ENCODE data around the gene COQ7. TPM values are rescaled to one million over a fixed set of nuclear protein-coding genes. Genes with fewer than 3 reads are reported as not detected.

Gene COQ7
- total RNA-seq, 2 experiments from 2014 or later: 13.2 to 16.0 TPM

DNA sequence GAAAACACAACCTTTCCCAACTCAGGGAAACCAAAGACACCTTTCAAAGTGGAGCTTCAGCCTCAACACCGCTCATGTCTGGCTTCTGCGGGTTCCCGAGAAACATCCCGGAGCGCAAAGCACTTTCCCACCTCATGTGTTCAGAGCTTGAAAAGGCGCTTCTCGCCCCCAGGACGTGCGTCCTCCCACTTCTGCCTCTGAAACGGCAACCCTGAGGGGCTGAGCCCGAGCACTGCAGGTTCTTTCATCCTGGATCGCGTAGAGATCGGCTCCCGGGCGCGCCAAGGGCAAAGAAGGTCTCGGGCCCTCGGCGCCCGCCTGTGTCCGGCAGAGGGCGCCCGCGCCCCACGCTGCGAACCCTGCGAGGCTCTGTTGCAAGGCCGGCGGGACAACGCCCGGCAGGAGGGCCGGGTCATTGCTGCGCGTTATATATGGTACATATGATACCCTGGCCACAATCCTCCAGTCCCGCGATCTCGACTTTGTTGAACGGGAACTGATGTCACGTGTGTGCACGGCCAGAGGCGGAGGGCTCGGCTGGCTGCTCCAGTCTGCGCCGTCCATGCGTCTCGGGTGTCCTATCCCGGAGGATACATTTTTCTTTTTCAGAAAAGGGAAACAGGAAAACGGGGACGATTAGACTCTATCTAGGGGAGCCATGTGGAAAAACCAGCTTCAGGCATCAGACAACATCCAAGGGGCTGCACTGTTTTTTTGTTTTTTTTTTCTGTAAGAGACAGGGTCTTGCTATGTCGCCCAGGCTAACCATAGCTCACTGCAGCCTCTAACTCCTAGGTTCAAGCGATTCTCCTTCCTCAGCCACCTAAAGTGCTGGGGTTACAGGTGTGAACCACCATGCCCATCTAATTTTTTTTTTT lies 19.1 kb downstream of the COQ7 start:
- no peak overlapping the region for H3K27ac Mint-ChIP-seq
- ATAC-seq (peak; percentile 98), DNase-seq (peak; percentile 87)
- peak overlapping the region; percentile 35 for H3K4me3 Mint-ChIP-seq
- ChIA-PET POLR2A (interaction anchor here (0.6 to 1.2 kb wide), 2 partner anchors 52 to 417 kb away, joined by 3 to 8 read pairs; no protein-coding TSS in a partner anchor), CTCF (interaction anchor here (0.5 to 4.3 kb wide), 30 partner anchors 8 to 458 kb away, joined by 3 to 49 read pairs (median 4); partner anchors contain the start of gene COQ7)
- H3K9me3 Mint-ChIP-seq (ENCODE audit: low read depth): peaks cover under 1% of the 10 kb centered on the region
- peaks cover 6% of the 10 kb centered on the region for H3K27me3 Mint-ChIP-seq
- H3K36me3 Mint-ChIP-seq (ENCODE audit: low read depth): peaks cover 4% of the 10 kb centered on the region
- intact Hi-C loops (cut with DNase I, micrococcal nuclease): loop anchor here (1.0 to 10.0 kb wide), 9 partner anchors 51 to 798 kb away; partner anchors contain the start of genes CCP110 (in 1 of the 2), GDE1 (in 1 of the 2) and GPRC5B (in 1 of the 2)
- H3K4me1 Mint-ChIP-seq: peaks cover 6% of the 10 kb centered on the region

DNA sequence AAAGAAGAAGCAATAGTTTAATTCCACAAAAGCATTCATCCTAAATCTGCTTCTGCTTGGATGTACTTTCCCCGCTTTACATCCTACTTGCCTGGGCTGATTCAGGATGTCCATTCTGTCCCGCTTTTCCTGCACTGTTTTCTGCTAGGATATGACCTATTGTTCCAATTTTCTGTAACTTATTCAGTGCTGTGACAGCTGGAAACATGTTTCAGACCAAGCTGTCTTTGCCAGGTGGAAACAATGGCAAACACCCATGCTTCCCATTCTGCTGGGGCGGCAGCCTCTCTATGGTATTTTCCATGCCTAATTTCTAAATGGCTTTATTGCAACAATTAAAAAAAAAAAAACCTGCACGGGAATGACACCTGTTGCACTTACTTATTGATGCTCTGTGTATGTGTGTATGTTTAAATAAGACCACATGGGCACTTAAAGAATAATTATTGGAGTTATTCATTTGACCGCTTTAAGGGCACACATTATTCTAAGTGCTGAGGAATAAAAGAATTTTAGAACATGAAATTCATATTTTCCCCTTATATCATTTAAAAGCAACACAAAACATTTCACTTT lies 21.0 kb downstream of the COQ7 start:
- no peak overlapping the region for H3K27ac Mint-ChIP-seq
- ChIA-PET POLR2A (no interaction called here), CTCF (interaction anchor here (0.6 kb wide), 1 partner anchor 70 kb away, joined by 3 read pairs; no protein-coding TSS in a partner anchor)
- DNase-seq (no peak), ATAC-seq (no peak)
- no peak overlapping the region for H3K4me3 Mint-ChIP-seq
- intact Hi-C loops (cut with DNase I, micrococcal nuclease): loop anchor here (5.0 to 10.0 kb wide), 4 partner anchors 49 to 796 kb away; partner anchors contain the start of genes CCP110 (in 1 of the 2), GDE1 (in 1 of the 2) and GPRC5B (in 1 of the 2)
- peaks cover 8% of the 10 kb centered on the region for H3K27me3 Mint-ChIP-seq
- H3K36me3 Mint-ChIP-seq (ENCODE audit: low read depth): peaks cover 2% of the 10 kb centered on the region
- peaks cover 5% of the 10 kb centered on the region for H3K9me3 Mint-ChIP-seq (ENCODE audit: low read depth)
- peaks cover 6% of the 10 kb centered on the region for H3K4me1 Mint-ChIP-seq

DNA sequence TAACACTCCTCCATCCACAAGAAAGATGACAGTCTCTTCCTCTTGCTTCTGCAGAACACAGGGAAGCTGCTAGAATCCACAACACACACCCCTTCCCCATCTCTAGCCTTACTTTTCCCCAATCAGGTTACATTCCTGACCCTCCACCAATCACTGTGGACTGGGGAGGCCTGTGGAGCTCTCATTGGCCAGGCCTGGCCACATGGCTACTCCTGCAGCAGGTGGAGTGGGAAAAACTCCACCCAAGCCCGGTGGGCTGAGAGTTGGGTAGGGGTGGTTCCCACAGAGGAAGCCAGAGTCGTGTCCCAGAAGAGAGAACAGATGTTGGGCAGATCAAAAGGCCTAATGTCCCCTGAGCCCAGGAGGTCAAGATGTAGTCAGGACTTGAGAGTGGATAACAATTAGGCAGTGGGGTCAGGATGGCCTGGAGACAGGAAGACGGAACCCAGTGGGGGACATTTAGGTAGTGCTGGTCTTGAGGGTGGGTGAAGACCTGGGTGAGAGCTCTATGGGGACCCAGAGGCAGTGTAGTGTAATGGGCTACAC lies 22.1 kb downstream of the COQ7 start:
- POLR2A ChIA-PET: no interaction called here
- Mint-ChIP-seq H3K27ac (no peak overlapping the region), H3K27me3 (peaks cover 8% of the 10 kb centered on the region), H3K4me1 (peaks cover 6% of the 10 kb centered on the region), H3K9me3 (ENCODE audit: low read depth) (peaks cover 5% of the 10 kb centered on the region), H3K36me3 (ENCODE audit: low read depth) (peaks cover 2% of the 10 kb centered on the region), H3K4me3 (no peak overlapping the region)
- intact Hi-C loops (cut with DNase I, micrococcal nuclease): loop anchor here (5.0 to 10.0 kb wide), 4 partner anchors 48 to 795 kb away; partner anchors contain the start of genes CCP110 (in 1 of the 2), GDE1 (in 1 of the 2) and GPRC5B (in 1 of the 2)
- CTCF ChIA-PET: no interaction called here
- DNase-seq (no peak), ATAC-seq (no peak)

DNA sequence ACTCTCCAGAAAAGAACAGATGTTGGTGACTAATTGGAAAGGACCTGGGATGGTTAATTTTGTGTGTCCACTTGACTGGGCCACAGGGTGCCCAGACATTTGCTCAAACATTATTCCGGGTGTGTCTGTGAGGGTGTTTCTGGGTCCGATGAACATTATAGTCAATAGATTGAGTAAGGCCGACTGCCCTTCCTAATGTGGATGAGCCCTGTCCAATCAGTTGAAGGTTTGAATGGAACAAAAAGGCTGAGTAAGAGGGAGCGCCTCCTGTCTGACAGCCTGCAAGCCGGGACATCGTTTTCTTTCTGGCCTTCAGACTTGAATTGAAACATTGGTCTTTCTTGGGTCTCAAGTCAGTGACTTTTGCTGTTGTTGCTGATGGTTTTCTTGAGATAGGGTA lies 23.5 kb downstream of the COQ7 start:
- CTCF ChIA-PET: no interaction called here
- no peak for DNase-seq
- Mint-ChIP-seq H3K4me3 (no peak overlapping the region), H3K36me3 (ENCODE audit: low read depth) (peaks cover 2% of the 10 kb centered on the region), H3K9me3 (ENCODE audit: low read depth) (peaks cover 5% of the 10 kb centered on the region), H3K27me3 (peaks cover 7% of the 10 kb centered on the region), H3K4me1 (peaks cover 16% of the 10 kb centered on the region), H3K27ac (no peak overlapping the region)
- intact Hi-C loops (cut with DNase I, micrococcal nuclease): no loop called here
- ATAC-seq: no peak
- POLR2A ChIA-PET: no interaction called here

DNA sequence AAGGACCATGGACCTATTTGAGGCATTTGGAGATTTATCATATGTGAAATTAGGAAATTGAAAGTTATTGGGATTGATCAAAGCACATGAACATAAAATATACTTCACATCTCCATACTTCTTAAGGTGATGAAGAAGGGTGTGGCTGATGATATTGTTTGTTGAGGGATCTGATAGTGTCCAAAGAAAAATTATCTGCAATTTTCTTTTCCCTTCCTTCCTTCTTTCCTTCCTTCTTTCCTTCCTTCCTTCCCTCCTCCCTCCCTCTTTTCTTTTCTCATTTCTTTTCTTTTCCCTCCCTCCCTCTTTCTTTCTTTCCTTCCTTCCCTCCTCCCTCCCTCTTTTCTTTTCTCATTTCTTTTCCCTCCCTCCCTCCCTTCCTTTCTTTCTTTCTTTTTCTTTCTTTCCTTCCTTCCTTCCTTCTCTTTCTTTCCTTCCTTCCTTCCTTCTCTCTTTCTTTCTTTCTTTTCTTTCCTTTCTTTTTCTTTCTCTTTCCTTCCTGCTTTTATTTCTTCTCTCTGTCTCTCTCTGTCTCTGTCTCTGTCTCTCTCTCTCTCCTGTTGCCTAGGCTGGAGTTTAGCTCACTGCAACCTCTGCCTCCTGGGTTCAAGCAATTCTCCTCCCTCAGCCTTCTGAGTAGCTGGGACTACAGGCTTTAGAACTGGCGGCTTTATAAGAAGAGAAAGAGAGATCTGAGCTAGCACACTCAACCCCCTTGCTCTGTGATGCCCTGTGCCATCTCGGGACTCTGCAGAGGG lies 25.4 kb downstream of the COQ7 start:
- POLR2A ChIA-PET: no interaction called here
- Mint-ChIP-seq H3K36me3 (ENCODE audit: low read depth) (peaks cover 3% of the 10 kb centered on the region), H3K27me3 (peaks cover 8% of the 10 kb centered on the region), H3K4me1 (peaks cover 14% of the 10 kb centered on the region), H3K27ac (no peak overlapping the region), H3K9me3 (ENCODE audit: low read depth) (peaks cover 7% of the 10 kb centered on the region), H3K4me3 (no peak overlapping the region)
- CTCF ChIA-PET: no interaction called here
- intact Hi-C loops (cut with DNase I, micrococcal nuclease): no loop called here
- no peak for ATAC-seq
- no peak for DNase-seq

DNA sequence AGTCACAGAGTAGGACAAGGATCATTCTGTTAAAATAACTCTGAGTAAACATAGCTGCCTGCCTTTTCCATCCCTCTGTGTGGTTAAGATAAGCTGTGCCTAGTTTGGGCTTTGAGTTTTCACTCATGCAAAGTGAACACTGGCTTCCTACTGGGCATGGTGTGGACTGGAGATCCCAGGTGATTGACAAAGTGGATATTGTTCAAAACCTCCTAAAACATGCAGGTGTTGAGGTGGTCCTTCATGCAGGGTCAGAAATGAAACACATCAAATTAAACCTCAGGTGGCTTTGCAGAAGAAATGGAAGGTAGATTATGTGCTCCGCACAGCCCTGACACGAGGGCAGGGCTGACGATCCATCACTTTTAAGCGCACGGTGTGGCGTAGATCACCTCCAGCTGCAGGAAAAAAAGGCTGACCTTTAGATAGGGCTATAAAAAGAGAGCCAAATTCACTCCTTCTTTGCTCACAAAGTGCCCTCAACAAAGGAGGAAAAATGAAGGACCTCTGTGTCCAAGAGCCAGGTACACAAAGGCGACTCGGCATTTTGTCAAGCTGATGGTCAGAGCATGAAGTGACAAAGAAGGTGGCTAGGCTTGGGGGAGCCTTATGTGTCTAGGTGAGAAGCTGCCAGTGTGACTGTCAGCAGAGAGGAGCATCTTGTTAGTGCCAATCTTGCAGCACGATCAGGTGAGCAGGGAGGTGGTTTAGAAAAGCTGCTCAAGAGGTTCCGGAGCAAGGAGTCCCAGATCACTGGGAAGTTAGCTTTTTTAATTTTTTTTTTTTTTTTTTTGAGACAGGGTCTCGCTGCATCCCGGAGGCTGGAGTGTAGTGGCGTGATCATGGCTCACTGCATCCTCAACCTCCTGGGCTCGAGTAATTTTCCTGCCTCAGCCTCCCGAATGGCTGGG lies 26.5 kb downstream of the COQ7 start:
- no peak for ATAC-seq
- intact Hi-C loops (cut with DNase I, micrococcal nuclease): no loop called here
- no peak for DNase-seq
- Mint-ChIP-seq H3K36me3 (ENCODE audit: low read depth) (peaks cover 5% of the 10 kb centered on the region), H3K27ac (no peak overlapping the region), H3K4me1 (peaks cover 14% of the 10 kb centered on the region), H3K4me3 (no peak overlapping the region), H3K9me3 (ENCODE audit: low read depth) (peaks cover 11% of the 10 kb centered on the region), H3K27me3 (peaks cover 12% of the 10 kb centered on the region)
- CTCF ChIA-PET: interaction anchor here (1.1 to 1.9 kb wide), 5 partner anchors 7 to 409 kb away, joined by 3 to 5 read pairs (median 4); no protein-coding TSS in a partner anchor
- POLR2A ChIA-PET: no interaction called here

DNA sequence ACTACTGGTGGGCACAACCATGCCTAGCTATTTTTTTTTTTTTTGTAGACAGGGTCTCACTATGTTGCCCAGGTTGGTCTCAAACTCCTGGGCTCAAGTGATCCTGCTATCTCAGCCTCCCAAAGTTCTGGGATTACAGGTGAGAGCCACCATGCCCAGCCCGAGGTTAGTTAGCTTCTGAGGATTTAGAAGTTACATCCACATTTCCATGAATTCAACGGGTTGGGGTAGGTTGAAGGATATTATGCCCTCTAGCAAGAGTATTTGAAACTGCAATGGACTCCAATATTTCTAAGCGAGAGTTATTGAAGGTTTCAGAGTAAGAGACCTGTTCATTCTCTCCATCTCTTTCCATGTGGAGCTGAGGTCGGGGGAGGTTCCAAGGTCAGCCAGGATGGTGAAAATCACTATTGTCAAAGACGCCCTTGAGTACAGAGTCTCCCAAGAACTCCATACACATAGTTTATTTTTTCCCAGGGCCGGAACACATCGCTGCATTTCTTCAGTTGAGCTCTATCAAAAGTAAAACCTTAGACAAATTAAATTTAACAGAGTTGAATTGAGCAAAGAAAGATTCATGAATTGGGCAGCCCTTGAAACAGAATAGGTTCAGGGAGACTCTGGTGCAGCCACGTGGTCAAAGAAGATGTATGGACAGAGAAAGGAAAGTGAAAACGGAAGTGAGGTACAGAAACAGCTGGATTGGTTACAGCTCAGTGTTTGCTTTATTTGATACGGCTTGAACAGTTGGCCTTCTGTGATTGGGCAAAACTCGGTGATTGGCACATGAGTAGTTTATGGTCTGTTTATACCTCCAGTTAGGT lies 27.3 kb downstream of the COQ7 start:
- Mint-ChIP-seq H3K27me3 (peaks cover 12% of the 10 kb centered on the region), H3K4me1 (peaks cover 14% of the 10 kb centered on the region), H3K36me3 (ENCODE audit: low read depth) (peaks cover 5% of the 10 kb centered on the region), H3K4me3 (no peak overlapping the region), H3K9me3 (ENCODE audit: low read depth) (peaks cover 11% of the 10 kb centered on the region), H3K27ac (peak overlapping the region; percentile 56)
- ATAC-seq: peak; percentile 57
- intact Hi-C loops (cut with DNase I, micrococcal nuclease): no loop called here
- ChIA-PET POLR2A (interaction anchor here (0.5 kb wide), 1 partner anchor 300 kb away, joined by 5 read pairs; no protein-coding TSS in a partner anchor), CTCF (interaction anchor here (0.6 to 1.9 kb wide), 6 partner anchors 8 to 408 kb away, joined by 3 to 5 read pairs (median 4); no protein-coding TSS in a partner anchor)
- DNase-seq: peak; percentile 11

DNA sequence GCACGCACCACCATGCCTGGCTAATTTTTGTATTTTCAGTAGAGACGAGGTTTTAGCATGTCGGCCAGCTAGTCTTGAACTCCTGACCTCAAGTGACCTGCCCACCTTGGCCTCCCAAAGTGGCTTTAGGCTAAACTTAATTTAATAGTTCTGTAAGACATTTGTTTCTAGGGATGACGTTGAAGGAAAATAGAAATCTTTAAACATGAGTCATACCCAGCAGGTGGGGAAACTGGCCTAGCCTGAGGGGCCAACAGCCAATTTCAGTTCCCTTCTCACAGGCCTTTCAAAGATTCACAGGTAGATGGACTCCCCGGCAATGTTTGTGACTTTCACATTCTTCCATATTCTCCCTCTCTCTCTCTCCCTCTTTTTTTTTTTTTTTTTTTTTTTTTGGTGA lies 28.2 kb downstream of the COQ7 start:
- POLR2A ChIA-PET: no interaction called here
- CTCF ChIA-PET: interaction anchor here (1.4 kb wide), 1 partner anchor 9 kb away, joined by 5 read pairs; no protein-coding TSS in a partner anchor

DNA sequence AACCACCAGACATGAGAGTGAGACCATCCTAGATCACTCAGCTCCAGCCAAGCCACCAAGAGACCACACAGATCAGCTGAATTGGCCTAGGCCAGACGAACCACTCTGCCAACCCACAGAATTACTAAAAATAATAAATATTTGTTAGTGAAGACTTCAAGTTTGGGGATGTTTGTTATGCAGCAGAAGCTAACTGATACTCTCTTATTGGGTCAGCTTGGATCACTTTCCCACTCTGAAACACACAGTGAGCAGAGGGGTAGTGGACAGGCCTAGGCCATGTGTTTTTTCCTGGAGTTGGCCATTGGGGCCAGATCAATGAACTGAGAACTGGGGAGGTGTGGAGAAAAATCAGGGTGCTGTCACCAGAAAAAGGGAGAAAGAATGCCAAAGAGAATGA lies 30.8 kb downstream of the COQ7 start:
- DNase-seq (no peak), ATAC-seq (no peak)
- Mint-ChIP-seq H3K36me3 (ENCODE audit: low read depth) (peaks cover 3% of the 10 kb centered on the region), H3K9me3 (ENCODE audit: low read depth) (peaks cover 7% of the 10 kb centered on the region), H3K27ac (no peak overlapping the region), H3K27me3 (peaks cover 10% of the 10 kb centered on the region), H3K4me1 (peaks cover 14% of the 10 kb centered on the region), H3K4me3 (no peak overlapping the region)
- ChIA-PET POLR2A (no interaction called here), CTCF (interaction anchor here (0.7 kb wide), 1 partner anchor 84 kb away, joined by 5 read pairs; no protein-coding TSS in a partner anchor)
- intact Hi-C loops (cut with DNase I, micrococcal nuclease): no loop called here

More for the DNA sequence above, 28.2 kb downstream of the COQ7 start:
- DNase-seq (no peak), ATAC-seq (no peak)
- H3K4me1 Mint-ChIP-seq: peaks cover 14% of the 10 kb centered on the region
- H3K27ac Mint-ChIP-seq: no peak overlapping the region
- peaks cover 12% of the 10 kb centered on the region for H3K27me3 Mint-ChIP-seq
- intact Hi-C loops (cut with DNase I, micrococcal nuclease): no loop called here
- H3K4me3 Mint-ChIP-seq: no peak overlapping the region
- H3K36me3 Mint-ChIP-seq (ENCODE audit: low read depth): peaks cover 5% of the 10 kb centered on the region
- peaks cover 11% of the 10 kb centered on the region for H3K9me3 Mint-ChIP-seq (ENCODE audit: low read depth)

All from activated CD4-positive, alpha-beta T cell treated with anti-CD3 and anti-CD28 coated beads for 36 hours (primary cell).